GM20000 (cell line): ENCODE results near the gene PTEN.
"Not testable (repeated sequence)": the region's sequence is repeated elsewhere in the genome, so short reads cannot be mapped to it uniquely, and the experiment has no call there.

ENCODE experiments used
- DNase-seq: peaks from one replicate; pipeline ENCODE4 v3.0.0; 2012; ENCODE audit warnings: low spot score
- TF ChIP-seq, protein P1 (sequence below): IDR thresholded peaks from 2 replicates; pipeline ENCODE4 v1.5.1; 2012; ENCODE audit warnings: mild to moderate bottlenecking, control low read depth; ENCODE audit errors: extremely low read depth, missing control alignments

The PTEN gene

GRCh38 chr10:87826653-87827052 lies 36.8 kb upstream of the PTEN start:
- DNase-seq, result no peak
- TF ChIP-seq, protein P1, sequence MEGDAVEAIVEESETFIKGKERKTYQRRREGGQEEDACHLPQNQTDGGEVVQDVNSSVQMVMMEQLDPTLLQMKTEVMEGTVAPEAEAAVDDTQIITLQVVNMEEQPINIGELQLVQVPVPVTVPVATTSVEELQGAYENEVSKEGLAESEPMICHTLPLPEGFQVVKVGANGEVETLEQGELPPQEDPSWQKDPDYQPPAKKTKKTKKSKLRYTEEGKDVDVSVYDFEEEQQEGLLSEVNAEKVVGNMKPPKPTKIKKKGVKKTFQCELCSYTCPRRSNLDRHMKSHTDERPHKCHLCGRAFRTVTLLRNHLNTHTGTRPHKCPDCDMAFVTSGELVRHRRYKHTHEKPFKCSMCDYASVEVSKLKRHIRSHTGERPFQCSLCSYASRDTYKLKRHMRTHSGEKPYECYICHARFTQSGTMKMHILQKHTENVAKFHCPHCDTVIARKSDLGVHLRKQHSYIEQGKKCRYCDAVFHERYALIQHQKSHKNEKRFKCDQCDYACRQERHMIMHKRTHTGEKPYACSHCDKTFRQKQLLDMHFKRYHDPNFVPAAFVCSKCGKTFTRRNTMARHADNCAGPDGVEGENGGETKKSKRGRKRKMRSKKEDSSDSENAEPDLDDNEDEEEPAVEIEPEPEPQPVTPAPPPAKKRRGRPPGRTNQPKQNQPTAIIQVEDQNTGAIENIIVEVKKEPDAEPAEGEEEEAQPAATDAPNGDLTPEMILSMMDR, result no peak

DNA sequence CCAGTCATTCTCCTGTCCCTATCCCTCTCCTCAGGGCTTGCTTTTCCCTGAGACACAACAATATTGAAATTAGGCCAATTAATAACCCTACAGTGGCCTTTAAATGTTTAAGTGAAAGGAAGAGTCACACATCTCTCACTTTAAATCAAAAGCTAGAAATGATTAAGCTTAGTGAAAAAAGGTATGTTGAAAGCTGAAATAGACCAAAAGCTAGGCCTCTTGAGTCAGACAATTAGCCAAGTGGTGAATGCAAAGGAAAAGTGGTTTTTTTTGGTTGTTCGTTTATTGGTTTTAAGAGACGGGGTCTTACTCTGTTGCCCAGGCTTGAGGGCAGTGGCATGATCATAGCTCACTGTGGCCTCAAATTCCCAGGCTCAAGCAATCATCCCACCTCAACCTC lies 35.7 kb upstream of the PTEN start:
- TF ChIP-seq, protein P1, result no peak
- no peak for DNase-seq

DNA sequence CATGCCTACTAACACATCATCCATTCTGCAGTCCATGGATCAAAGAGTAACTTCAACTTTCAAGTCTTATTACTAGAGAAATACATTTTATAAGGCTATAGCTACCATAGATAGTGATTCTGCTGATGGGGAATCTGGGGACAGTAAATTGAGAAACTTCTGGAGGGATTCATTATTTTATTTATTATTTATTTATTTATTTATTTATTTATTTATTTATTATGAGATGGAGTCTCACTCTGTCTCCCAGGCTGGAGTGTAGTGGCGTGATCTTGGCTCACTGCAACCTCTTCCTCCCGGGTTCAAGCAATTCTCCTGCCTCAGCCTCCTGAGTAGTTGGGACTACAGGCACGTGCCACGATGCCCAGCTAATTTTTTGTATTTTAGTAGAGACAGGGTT lies 34.4 kb upstream of the PTEN start:
- not testable (repeated sequence) for DNase-seq

DNA sequence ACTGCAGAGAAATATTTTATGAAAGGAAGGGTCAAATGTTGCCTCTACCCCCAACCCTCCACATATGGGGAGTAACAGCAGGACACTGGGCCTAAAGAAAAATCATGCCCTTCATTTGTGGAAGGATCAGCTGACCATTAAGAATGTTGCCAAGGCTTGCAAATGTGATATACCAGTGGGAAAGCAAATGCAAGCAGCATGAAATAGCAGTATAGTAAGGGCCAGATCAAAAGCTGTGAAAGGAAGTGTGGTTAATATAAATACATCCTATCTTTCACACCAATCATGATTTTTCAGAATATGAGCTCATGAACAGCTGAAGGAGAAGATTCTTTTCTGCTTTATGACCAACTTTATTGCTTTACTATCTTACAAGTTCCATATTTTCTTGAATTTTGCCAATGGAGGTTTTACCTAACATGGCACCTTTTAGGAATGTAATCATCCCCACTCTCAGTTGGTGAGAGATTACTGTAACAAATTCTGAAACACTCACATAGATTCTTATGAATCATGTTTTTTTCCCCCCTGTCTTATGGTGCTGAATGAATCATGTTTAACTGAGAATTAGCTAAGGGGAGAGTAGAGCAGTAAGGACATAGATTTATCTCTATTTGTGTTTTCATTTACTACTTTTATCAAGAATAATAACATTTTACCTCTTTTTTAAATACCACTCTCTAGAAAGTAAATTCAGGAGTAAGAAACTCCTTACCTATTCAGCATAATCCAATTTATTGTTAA lies 33.3 kb upstream of the PTEN start:
- TF ChIP-seq, protein P1, result no peak
- DNase-seq, result no peak

DNA sequence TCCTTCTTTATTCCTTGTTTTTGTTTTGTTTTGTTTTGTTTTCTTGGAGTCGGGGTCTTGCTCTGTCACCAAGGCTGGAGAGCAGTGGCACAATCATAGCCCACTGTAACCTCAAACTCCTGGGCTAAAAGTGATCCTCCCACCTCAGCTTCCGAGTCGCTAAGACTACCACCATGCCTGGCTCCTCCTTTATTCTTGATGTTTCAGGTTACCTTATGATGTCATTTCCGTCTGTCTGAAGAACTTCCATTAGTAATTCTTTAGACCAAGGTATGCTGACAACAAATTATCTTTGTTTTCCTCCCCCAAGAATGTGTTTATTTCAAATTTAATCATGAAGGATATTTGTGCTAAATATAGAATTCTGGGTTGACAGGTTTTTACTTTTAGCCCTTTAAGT lies 27.3 kb upstream of the PTEN start:
- TF ChIP-seq, protein P1, result no peak
- no peak for DNase-seq

DNA sequence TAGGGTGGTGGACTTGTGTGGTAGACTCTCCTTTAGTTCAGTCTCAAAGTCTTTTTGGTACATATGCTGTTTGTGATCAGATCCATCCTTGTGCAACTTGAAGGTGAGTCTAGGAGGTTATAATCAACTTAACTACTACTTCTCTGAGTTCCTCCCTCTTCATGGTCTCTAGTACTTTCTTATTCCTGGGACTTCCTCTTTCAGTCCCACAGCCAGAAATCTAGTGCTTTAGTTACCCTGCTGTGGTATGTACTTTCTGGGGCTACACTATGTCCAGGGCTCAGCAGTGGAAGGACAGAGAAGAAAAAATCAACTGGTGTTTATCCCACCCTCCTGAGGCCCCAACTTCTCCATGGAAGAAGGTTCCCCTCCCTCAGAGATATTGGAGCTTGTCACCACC lies 26.0 kb upstream of the PTEN start:
- TF ChIP-seq, protein P1, result no peak
- DNase-seq, result no peak

- TF ChIP-seq, protein P1, result no peak
- no peak for DNase-seq
Measured at GRCh38 chr10:87838650-87839049, 24.8 kb upstream of the PTEN start.

GRCh38 chr10:87841186-87841585 lies 22.2 kb upstream of the PTEN start:
- TF ChIP-seq, protein P1, result no peak
- no peak for DNase-seq
